GM23338 (cell line): ENCODE results near the gene SLC30A3. TPM values are rescaled to one million over a fixed set of nuclear protein-coding genes. Genes with fewer than 3 reads are reported as not detected.

Experiments used
- ATAC-seq: fragments of 200-7000 bp; cut with Tn5 transposase; 3 replicates; pipeline ENCODE4 v1.9.1; 2020
- DNase-seq: peaks from one replicate; pipeline ENCODE4 v3.0.0-alpha.2; 2015; ENCODE audit warnings: low spot score
- H2AFZ ChIP-seq: fragments of 200-600 bp; sonication (generic); 2 replicates; pipeline ENCODE4 v1.8.0; 2016; ENCODE audit warnings: antibody characterized with exemption, mild to moderate bottlenecking, moderate library complexity
- H3F3A ChIP-seq: fragments of 200-600 bp; sonication (generic); replicated peaks from 2 replicates; pipeline ENCODE4 v1.8.0; 2017; ENCODE audit warnings: antibody characterized with exemption, mixed run types, low read depth
- H3K27ac ChIP-seq: fragments of 200-600 bp; sonication (generic); 2 replicates; pipeline ENCODE4 v1.6.1; 2016; ENCODE audit warnings: low read depth
- H3K27me3 ChIP-seq: fragments of 200-600 bp; sonication (generic); 2 replicates; pipeline ENCODE4 v1.8.0; 2016; ENCODE audit warnings: mild to moderate bottlenecking, mixed run types, moderate library complexity; ENCODE audit not compliant: insufficient read depth
- H3K36me3 ChIP-seq: fragments of 200-600 bp; sonication (generic); 2 replicates; pipeline ENCODE4 v1.8.0; 2016; ENCODE audit warnings: mild to moderate bottlenecking; ENCODE audit not compliant: insufficient read depth
- H3K4me1 ChIP-seq: fragments of 200-600 bp; sonication (generic); 2 replicates; pipeline ENCODE4 v1.8.0; 2016; ENCODE audit warnings: mild to moderate bottlenecking, moderate library complexity; ENCODE audit not compliant: insufficient read depth
- H3K4me2 ChIP-seq: fragments of 200-600 bp; sonication (generic); 2 replicates; pipeline ENCODE4 v1.7.1; 2017; ENCODE audit warnings: mixed run types
- H3K4me3 ChIP-seq: fragments of 200-600 bp; sonication (generic); 2 replicates; pipeline ENCODE4 v1.6.1; 2016; ENCODE audit warnings: mixed run types
- H3K79me2 ChIP-seq: fragments of 200-600 bp; sonication (generic); replicated peaks from 2 replicates; pipeline ENCODE4 v1.8.0; 2017; ENCODE audit warnings: mild to moderate bottlenecking; ENCODE audit not compliant: insufficient read depth
- H3K9me2 ChIP-seq: fragments of 200-600 bp; sonication (generic); 2 replicates; pipeline ENCODE4 v1.8.0; 2017; ENCODE audit not compliant: insufficient read depth
- H4K20me1 ChIP-seq: fragments of 200-600 bp; sonication (generic); replicated peaks from 2 replicates; pipeline ENCODE4 v1.8.0; 2017; ENCODE audit warnings: mild to moderate bottlenecking; ENCODE audit not compliant: insufficient read depth
- H3K27ac Mint-ChIP-seq: 2 replicates; pipeline ENCODE4 v1.8.0; 2020; ENCODE audit warnings: inconsistent platforms, mild to moderate bottlenecking, moderate library complexity, mixed read lengths
- H3K27me3 Mint-ChIP-seq: 3 replicates; pipeline ENCODE4 v1.8.0; 2022; ENCODE audit warnings: low read depth, mild to moderate bottlenecking, moderate library complexity, mixed read lengths, inconsistent platforms; ENCODE audit not compliant: insufficient read depth, poor library complexity
- H3K36me3 Mint-ChIP-seq: 3 replicates; pipeline ENCODE4 v1.8.0; 2021; ENCODE audit warnings: low read depth, mild to moderate bottlenecking, inconsistent platforms, moderate library complexity, mixed read lengths
- H3K4me1 Mint-ChIP-seq: 3 replicates; pipeline ENCODE4 v1.8.0; 2020; ENCODE audit warnings: mild to moderate bottlenecking, inconsistent platforms, mixed read lengths
- H3K4me3 Mint-ChIP-seq: 3 replicates; pipeline ENCODE4 v1.8.0; 2021; ENCODE audit warnings: moderate library complexity, mild to moderate bottlenecking, inconsistent platforms, mixed read lengths
- H3K9me3 Mint-ChIP-seq: 3 replicates; pipeline ENCODE4 v1.8.0; 2020; ENCODE audit warnings: moderate library complexity, mild to moderate bottlenecking, inconsistent platforms, mixed read lengths
- CREB1 ChIP-seq: fragments of 250-450 bp; sonication (Bioruptor Pico); IDR thresholded peaks from 2 replicates; pipeline ENCODE4 v1.5.0; 2020; ENCODE audit warnings: low read depth, mild to moderate bottlenecking, moderate library complexity
- EZH2 ChIP-seq: fragments of 200-600 bp; sonication (generic); IDR thresholded peaks from one replicate; pipeline ENCODE4 v1.8.0; 2017; ENCODE audit warnings: antibody characterized with exemption, mild to moderate bottlenecking, low read depth; ENCODE audit not compliant: unreplicated experiment
- EZH2phosphoT487 ChIP-seq: fragments of 200-600 bp; sonication (generic); IDR thresholded peaks from one replicate; pipeline ENCODE4 v1.8.1; 2018; ENCODE audit warnings: antibody characterized with exemption; ENCODE audit not compliant: unreplicated experiment
- JUNB ChIP-seq: IDR thresholded peaks from one replicate; pipeline ENCODE4 v1.6.1; 2016; ENCODE audit warnings: antibody characterized with exemption; ENCODE audit not compliant: unreplicated experiment
- NANOG ChIP-seq: IDR thresholded peaks from 2 replicates; pipeline ENCODE4 v1.6.1; 2016; ENCODE audit warnings: antibody characterized with exemption, borderline replicate concordance
- STAT1 ChIP-seq: IDR thresholded peaks from one replicate; pipeline ENCODE4 v1.6.1; 2016; ENCODE audit warnings: antibody characterized with exemption; ENCODE audit not compliant: unreplicated experiment
- ZNF114 ChIP-seq: fragments of 250-450 bp; sonication (Bioruptor Pico); IDR thresholded peaks from 2 replicates; pipeline ENCODE4 v1.5.0; 2020; ENCODE audit warnings: mild to moderate bottlenecking, moderate library complexity
- ZNF331 ChIP-seq: fragments of 250-450 bp; sonication (Bioruptor Pico); IDR thresholded peaks from 2 replicates; pipeline ENCODE4 v1.5.0; 2020; ENCODE audit warnings: low read depth, mild to moderate bottlenecking, moderate library complexity
- polyA plus RNA-seq: library from polyadenylated mRNA; unstranded; fragments of >200 nt; fragmentation: Nextera tagmentation; extraction: Ambion mirVana; gene quantifications from 2 replicates; pipeline ENCODE4 v1.2.1, GENCODE V29; 2016
- total RNA-seq: library from RNA; depleted of rRNA; stranded (reverse); fragments of >200 nt; shearing (Covaris generic); gene quantifications from 2 replicates; pipeline ENCODE4 v1.2.3, GENCODE V29; 2014
- TF ChIP-seq, protein P1 (sequence below): IDR thresholded peaks from 2 replicates; pipeline ENCODE4 v1.6.1; 2016; ENCODE audit warnings: antibody characterized with exemption
- TF ChIP-seq, protein P2 (sequence below), 2 experiments: fragments of 200-600 bp in 1 of 2; sonication (generic) in 1 of 2; conservative IDR thresholded peaks; 2 replicates each; pipeline versions ENCODE4 v1.5.1 to v1.6.1; 2016 to 2017; ENCODE audit warnings: antibody characterized with exemption in 2 of 2, low read depth in 2 of 2, mild to moderate bottlenecking in 2 of 2, moderate library complexity in 1 of 2
- TF ChIP-seq, protein P3 (sequence below): IDR thresholded peaks from one replicate; pipeline ENCODE4 v1.6.1; 2018; ENCODE audit warnings: antibody characterized with exemption; ENCODE audit not compliant: unreplicated experiment

SLC30A3 gene
- total and polyA plus RNA-seq, 2 experiments from 2014 or later: 4.1 to 8.3 TPM

DNA sequence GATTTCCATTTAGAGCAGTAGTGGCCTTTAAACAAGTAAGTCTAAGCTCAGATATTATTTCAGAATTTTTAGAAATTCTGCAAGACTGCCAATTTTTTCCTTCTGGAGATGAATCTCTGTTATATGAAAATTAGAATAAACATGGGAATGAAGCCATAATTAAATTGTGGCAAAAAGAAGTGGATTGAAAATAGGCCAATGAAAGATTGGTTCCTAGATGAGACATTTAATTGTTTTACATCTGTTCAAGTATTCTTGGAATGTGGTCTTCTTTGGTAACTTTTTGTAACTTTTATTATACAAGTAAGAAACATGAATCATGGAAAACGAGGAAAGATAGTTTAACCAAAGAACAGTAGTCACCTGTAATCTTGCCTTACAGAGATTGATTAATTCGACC, 35.3 kb downstream of the SLC30A3 start:
- TF ChIP-seq EZH2phosphoT487 (no peak), NANOG (no peak), STAT1 (no peak), EZH2 (no peak), CREB1 (CRISPR knock-in tag) (no peak), JUNB (no peak)
- TF ChIP-seq, protein P1, sequence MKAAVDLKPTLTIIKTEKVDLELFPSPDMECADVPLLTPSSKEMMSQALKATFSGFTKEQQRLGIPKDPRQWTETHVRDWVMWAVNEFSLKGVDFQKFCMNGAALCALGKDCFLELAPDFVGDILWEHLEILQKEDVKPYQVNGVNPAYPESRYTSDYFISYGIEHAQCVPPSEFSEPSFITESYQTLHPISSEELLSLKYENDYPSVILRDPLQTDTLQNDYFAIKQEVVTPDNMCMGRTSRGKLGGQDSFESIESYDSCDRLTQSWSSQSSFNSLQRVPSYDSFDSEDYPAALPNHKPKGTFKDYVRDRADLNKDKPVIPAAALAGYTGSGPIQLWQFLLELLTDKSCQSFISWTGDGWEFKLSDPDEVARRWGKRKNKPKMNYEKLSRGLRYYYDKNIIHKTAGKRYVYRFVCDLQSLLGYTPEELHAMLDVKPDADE: no peak
- TF ChIP-seq, protein P2, sequence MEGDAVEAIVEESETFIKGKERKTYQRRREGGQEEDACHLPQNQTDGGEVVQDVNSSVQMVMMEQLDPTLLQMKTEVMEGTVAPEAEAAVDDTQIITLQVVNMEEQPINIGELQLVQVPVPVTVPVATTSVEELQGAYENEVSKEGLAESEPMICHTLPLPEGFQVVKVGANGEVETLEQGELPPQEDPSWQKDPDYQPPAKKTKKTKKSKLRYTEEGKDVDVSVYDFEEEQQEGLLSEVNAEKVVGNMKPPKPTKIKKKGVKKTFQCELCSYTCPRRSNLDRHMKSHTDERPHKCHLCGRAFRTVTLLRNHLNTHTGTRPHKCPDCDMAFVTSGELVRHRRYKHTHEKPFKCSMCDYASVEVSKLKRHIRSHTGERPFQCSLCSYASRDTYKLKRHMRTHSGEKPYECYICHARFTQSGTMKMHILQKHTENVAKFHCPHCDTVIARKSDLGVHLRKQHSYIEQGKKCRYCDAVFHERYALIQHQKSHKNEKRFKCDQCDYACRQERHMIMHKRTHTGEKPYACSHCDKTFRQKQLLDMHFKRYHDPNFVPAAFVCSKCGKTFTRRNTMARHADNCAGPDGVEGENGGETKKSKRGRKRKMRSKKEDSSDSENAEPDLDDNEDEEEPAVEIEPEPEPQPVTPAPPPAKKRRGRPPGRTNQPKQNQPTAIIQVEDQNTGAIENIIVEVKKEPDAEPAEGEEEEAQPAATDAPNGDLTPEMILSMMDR (conservative IDR thresholded peaks at IDR 0.05; ENCODE audit: low read depth in 2 of 2): no peak
- no peak overlapping the region for H3K4me2 ChIP-seq
- no peaks in the 10 kb centered on the region for H3K27me3 ChIP-seq
- no peaks in the 10 kb centered on the region for H3K9me3 Mint-ChIP-seq
- no peak overlapping the region for H3K27ac ChIP-seq
- H3K9me2 ChIP-seq: no peaks in the 10 kb centered on the region
- peaks cover 10% of the 10 kb centered on the region for H3K27me3 Mint-ChIP-seq
- no peak overlapping the region for H3K4me3 ChIP-seq
- H3K36me3 ChIP-seq: peaks cover 72% of the 10 kb centered on the region
- H3K79me2 ChIP-seq: 0 out of 2 replicates have a peak, but pooled peaks cover 3% of the 10 kb centered on the region
- peaks cover 10% of the 10 kb centered on the region for H4K20me1 ChIP-seq
- H3K27ac Mint-ChIP-seq: no peak overlapping the region
- H3K4me1 ChIP-seq: no peaks in the 10 kb centered on the region
- DNase-seq (no peak), ATAC-seq (no peak)
- H3K4me3 Mint-ChIP-seq: no peak overlapping the region
- no peaks in the 10 kb centered on the region for H3K4me1 Mint-ChIP-seq
- H3K36me3 Mint-ChIP-seq: peaks cover 97% of the 10 kb centered on the region
- no peak overlapping the region for H2AFZ ChIP-seq
- no peaks in the 10 kb centered on the region for H3F3A ChIP-seq

DNA sequence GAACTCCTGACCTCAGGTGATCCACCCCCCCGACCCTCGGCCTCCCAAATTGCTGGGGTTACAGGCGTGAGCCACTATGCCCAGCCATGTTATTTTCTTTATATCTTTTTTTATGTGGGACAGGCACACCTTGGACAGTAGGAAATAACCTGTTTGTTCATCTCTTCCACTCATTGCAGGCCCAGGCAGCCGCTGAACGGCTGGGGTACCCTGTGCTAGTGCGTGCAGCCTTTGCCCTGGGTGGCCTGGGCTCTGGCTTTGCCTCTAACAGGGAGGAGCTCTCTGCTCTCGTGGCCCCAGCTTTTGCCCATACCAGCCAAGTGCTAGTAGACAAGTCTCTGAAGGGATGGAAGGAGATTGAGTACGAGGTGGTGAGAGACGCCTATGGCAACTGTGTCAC, 37.3 kb downstream of the SLC30A3 start:
- H3K36me3 Mint-ChIP-seq: peaks cover 96% of the 10 kb centered on the region
- peaks cover 9% of the 10 kb centered on the region for H4K20me1 ChIP-seq
- no peaks in the 10 kb centered on the region for H3K9me3 Mint-ChIP-seq
- H3K36me3 ChIP-seq: peaks cover 69% of the 10 kb centered on the region
- ATAC-seq (no peak), DNase-seq (no peak)
- peaks cover 2% of the 10 kb centered on the region; the same call in 1 of the 2 replicates for H3K79me2 ChIP-seq
- H3F3A ChIP-seq: no peaks in the 10 kb centered on the region
- H2AFZ ChIP-seq: no peak overlapping the region
- H3K9me2 ChIP-seq: no peaks in the 10 kb centered on the region
- H3K27me3 Mint-ChIP-seq: peaks cover 10% of the 10 kb centered on the region
- no peak overlapping the region for H3K27ac Mint-ChIP-seq
- no peaks in the 10 kb centered on the region for H3K4me1 Mint-ChIP-seq
- H3K27me3 ChIP-seq: no peaks in the 10 kb centered on the region
- H3K27ac ChIP-seq: no peak overlapping the region
- H3K4me3 Mint-ChIP-seq: no peak overlapping the region
- no peak overlapping the region for H3K4me3 ChIP-seq
- no peaks in the 10 kb centered on the region for H3K4me1 ChIP-seq
- H3K4me2 ChIP-seq: no peak overlapping the region
- TF ChIP-seq, protein P2 (conservative IDR thresholded peaks at IDR 0.05; ENCODE audit: low read depth in 2 of 2): no peak
- TF ChIP-seq ZNF114 (CRISPR knock-in tag) (no peak), EZH2phosphoT487 (no peak), NANOG (no peak), ZNF331 (CRISPR knock-in tag) (no peak), JUNB (no peak)
- TF ChIP-seq, protein P1: no peak
- TF ChIP-seq, protein P3, sequence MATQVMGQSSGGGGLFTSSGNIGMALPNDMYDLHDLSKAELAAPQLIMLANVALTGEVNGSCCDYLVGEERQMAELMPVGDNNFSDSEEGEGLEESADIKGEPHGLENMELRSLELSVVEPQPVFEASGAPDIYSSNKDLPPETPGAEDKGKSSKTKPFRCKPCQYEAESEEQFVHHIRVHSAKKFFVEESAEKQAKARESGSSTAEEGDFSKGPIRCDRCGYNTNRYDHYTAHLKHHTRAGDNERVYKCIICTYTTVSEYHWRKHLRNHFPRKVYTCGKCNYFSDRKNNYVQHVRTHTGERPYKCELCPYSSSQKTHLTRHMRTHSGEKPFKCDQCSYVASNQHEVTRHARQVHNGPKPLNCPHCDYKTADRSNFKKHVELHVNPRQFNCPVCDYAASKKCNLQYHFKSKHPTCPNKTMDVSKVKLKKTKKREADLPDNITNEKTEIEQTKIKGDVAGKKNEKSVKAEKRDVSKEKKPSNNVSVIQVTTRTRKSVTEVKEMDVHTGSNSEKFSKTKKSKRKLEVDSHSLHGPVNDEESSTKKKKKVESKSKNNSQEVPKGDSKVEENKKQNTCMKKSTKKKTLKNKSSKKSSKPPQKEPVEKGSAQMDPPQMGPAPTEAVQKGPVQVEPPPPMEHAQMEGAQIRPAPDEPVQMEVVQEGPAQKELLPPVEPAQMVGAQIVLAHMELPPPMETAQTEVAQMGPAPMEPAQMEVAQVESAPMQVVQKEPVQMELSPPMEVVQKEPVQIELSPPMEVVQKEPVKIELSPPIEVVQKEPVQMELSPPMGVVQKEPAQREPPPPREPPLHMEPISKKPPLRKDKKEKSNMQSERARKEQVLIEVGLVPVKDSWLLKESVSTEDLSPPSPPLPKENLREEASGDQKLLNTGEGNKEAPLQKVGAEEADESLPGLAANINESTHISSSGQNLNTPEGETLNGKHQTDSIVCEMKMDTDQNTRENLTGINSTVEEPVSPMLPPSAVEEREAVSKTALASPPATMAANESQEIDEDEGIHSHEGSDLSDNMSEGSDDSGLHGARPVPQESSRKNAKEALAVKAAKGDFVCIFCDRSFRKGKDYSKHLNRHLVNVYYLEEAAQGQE: no peak
